Mononuclear cell (primary cell): ENCODE measurements around the gene TADA3. TPM values are rescaled to one million over a fixed set of nuclear protein-coding genes. Genes with fewer than 3 reads are reported as not detected.

ENCODE experiments used
- H3K27me3 ChIP-seq: 2 replicates; pipeline ENCODE4 v1.6.0; 2011; ENCODE audit warnings: low read length, control low read depth; ENCODE audit not compliant: insufficient read depth
- H3K4me1 ChIP-seq: 2 replicates; pipeline ENCODE4 v1.5.1; 2011; ENCODE audit warnings: mild to moderate bottlenecking, low read length, control low read depth; ENCODE audit not compliant: insufficient read depth
- H3K4me3 ChIP-seq: 2 replicates; pipeline ENCODE4 v1.5.1; 2011; ENCODE audit warnings: mild to moderate bottlenecking, low read length, moderate library complexity
- H3K9me3 ChIP-seq: 2 replicates; pipeline ENCODE4 v1.5.1; 2011; ENCODE audit warnings: low read depth, mild to moderate bottlenecking, control low read depth, low read length
- total RNA-seq: library from RNA; depleted of rRNA; stranded (reverse); fragments of >200 nt; gene quantifications from one replicate; pipeline ENCODE4 v1.2.3, GENCODE V29; 2012

TADA3 gene
- total RNA-seq, 1 donor, result 28.8 TPM

GRCh38 chr3:9800529-9800928, 8.3 kb upstream of the TADA3 start:
- Histone ChIP-seq H3K4me3 (no peak overlapping the region), H3K27me3 (no peaks in the 10 kb centered on the region), H3K4me1 (peaks cover 22% of the 10 kb centered on the region), H3K9me3 (no peaks in the 10 kb centered on the region)

GRCh38 chr3:9797196-9797945, 5.1 kb upstream of the TADA3 start:
- H3K4me1 ChIP-seq, result peaks cover 44% of the 10 kb centered on the region
- H3K4me3 ChIP-seq, result no peak overlapping the region
- no peaks in the 10 kb centered on the region for H3K27me3 ChIP-seq
- H3K9me3 ChIP-seq, result no peaks in the 10 kb centered on the region

DNA sequence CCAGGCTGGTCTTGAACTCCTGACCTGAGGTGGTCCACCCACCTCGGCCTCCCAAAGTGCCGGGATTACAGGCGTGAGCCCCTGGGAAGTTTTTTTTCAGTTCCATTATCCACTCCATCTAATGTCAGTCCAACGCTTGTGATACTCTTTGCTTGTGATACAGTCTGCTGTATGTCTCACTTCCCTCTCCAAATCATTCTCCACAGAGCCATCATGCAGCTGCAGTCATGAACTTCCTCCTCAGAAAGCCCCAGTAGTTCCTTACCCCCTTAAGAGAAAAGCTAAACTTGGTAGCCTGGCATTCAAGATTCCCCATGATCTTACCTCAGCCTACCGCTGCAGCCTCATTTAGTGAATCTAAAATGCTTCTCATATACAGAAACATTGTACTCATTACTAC, 2.9 kb upstream of the TADA3 start:
- no peaks in the 10 kb centered on the region for H3K27me3 ChIP-seq

GRCh38 chr3:9794400-9794799, 2.1 kb upstream of the TADA3 start:
- H3K4me1 ChIP-seq, result peaks cover 59% of the 10 kb centered on the region

More for the DNA sequence above, 2.9 kb upstream of the TADA3 start:
- H3K9me3 ChIP-seq, result no peaks in the 10 kb centered on the region
- H3K4me1 ChIP-seq, result peaks cover 59% of the 10 kb centered on the region
- H3K4me3 ChIP-seq, result no peak overlapping the region

GRCh38 chr3:9793161-9793781, 998 bp upstream of the TADA3 start:
- H3K4me1 ChIP-seq, result peaks cover 56% of the 10 kb centered on the region
- H3K4me3 ChIP-seq, result peak overlapping the region; percentile 98
- no peaks in the 10 kb centered on the region for H3K9me3 ChIP-seq
- no peaks in the 10 kb centered on the region for H3K27me3 ChIP-seq

More at GRCh38 chr3:9794400-9794799, 2.1 kb upstream of the TADA3 start:
- Histone ChIP-seq H3K27me3 (no peaks in the 10 kb centered on the region), H3K4me3 (no peak overlapping the region), H3K9me3 (no peaks in the 10 kb centered on the region)

DNA sequence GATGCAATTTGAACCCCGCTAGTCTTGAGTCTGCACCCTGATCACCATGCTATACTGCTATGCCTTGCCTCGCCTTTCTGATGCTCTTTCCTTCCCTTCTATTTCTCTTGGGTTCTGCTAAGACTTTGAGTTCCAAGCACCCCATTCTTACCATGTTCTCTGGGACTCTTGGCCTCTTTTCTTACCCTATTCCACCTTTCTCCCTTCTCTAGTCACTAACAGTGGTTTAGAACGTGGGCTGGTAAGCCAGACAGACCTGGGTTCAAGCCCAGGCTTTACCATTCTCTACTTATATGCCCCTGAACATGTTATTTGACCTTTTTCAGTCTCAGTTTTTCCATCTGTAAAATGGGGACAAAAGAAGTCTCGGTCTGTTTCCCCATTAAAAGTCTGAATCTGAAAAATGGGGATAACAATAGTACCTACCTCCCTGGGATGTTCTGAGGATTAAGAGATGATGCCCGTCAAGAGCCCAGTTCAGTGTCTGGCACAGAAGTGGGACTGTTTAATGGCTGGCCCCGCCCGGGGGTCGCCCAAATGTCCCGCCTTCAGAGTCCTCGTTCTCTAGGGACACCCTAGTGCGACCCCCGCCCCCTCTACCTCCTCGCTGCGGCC, 376 bp downstream of the TADA3 start:
- Histone ChIP-seq H3K9me3 (no peaks in the 10 kb centered on the region), H3K27me3 (no peaks in the 10 kb centered on the region), H3K4me1 (peaks cover 52% of the 10 kb centered on the region), H3K4me3 (peak overlapping the region; percentile 98)

GRCh38 chr3:9791127-9791526, 1.1 kb downstream of the TADA3 start:
- H3K4me1 ChIP-seq, result peaks cover 47% of the 10 kb centered on the region
- H3K9me3 ChIP-seq, result no peaks in the 10 kb centered on the region
- no peak overlapping the region for H3K4me3 ChIP-seq
- H3K27me3 ChIP-seq, result no peaks in the 10 kb centered on the region

- no peak overlapping the region for H3K4me3 ChIP-seq
- H3K4me1 ChIP-seq, result peaks cover 20% of the 10 kb centered on the region
- no peaks in the 10 kb centered on the region for H3K27me3 ChIP-seq
- no peaks in the 10 kb centered on the region for H3K9me3 ChIP-seq
Measured at GRCh38 chr3:9787714-9788113, 4.6 kb downstream of the TADA3 start.

DNA sequence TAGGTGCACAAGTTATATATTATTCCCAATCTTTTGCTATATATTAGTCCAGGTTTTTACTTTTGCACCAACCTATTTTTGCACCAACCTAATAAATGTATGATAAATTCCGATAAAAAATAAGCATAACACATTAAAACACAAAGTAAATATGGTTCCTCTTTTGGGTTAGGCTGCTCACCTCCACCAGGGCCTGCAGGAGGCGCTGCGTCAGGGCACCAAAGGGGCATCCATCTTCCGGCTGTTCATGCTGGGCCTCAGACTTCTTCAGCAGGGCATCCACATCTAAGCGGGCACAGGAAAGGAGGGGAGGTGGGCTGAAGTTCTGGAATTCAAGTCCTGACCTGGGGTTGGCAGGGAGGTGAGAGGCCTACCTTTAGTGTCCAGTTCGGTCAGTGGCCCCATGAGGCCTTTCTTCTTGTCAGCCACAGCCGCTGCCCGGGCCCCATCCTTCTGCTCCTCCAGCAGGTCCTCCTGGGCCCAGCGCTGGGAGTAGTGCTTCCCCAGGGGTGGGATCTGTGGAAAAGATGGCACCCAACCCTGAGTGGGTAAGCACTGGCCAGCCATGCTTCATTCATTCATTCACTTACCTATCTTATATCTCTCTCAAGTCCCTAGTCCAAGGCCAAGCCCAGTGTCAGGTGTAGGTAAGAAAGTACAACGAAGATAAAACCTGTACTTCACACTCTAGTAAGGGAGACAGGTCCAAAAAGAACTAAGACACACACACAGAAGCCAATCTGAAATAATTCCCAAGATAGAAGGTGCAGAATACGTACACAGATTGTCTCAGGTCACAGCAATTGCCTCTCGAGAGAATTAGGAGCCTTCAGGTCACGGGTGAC, 5.2 kb downstream of the TADA3 start:
- H3K27me3 ChIP-seq, result no peaks in the 10 kb centered on the region
- H3K4me3 ChIP-seq, result no peak overlapping the region
- H3K9me3 ChIP-seq, result no peaks in the 10 kb centered on the region
- H3K4me1 ChIP-seq, result peaks cover 27% of the 10 kb centered on the region

DNA sequence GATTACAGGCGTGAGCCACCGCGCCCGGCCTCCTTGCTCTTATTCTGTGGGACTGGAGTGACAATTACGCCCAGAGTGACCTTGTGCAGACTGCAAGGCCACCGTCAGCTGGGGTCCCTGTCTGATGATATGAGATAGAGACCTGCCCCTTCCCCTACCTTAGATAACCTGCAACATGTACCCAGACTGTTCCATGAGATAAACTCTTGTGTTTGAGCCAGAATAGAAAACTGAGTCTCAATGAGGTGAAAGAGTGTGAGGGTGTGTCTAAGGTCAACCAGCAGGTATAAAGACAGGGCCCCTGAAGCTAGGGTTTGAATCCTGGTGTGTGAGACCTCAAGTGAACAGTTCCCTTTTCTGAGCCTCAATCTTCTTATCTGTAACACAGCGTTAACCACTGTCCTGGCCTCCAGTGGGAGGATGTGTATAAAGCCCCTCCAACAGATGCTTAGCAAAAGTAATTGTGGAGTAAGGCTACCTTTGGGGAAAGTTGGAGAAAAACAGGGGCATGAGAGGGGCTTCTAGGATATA, 6.0 kb downstream of the TADA3 start:
- H3K9me3 ChIP-seq, result no peaks in the 10 kb centered on the region
- H3K4me1 ChIP-seq, result peaks cover 28% of the 10 kb centered on the region
- H3K4me3 ChIP-seq, result no peak overlapping the region
- no peaks in the 10 kb centered on the region for H3K27me3 ChIP-seq

DNA sequence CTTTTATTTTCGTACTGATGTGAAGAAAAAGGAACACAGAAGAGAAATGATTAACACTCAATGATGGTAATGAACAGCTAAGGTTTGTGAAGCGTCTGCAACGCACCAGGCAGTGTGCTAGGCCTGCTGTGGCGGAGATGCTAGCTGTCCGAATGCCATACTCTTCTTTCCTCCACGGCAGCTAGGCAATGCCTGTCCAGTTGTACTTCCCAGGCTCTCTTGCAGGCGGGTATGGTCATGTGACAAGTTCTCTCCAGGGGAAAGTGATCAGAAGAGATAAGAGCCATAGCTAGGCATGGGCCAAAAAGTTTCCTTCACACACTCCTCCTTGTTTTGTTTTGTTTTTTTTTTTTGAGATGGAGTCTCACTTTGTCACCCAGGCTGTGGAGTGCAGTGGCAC, 6.7 kb downstream of the TADA3 start:
- peaks cover 28% of the 10 kb centered on the region for H3K4me1 ChIP-seq
- H3K4me3 ChIP-seq, result no peak overlapping the region
- no peaks in the 10 kb centered on the region for H3K27me3 ChIP-seq
- no peaks in the 10 kb centered on the region for H3K9me3 ChIP-seq

DNA sequence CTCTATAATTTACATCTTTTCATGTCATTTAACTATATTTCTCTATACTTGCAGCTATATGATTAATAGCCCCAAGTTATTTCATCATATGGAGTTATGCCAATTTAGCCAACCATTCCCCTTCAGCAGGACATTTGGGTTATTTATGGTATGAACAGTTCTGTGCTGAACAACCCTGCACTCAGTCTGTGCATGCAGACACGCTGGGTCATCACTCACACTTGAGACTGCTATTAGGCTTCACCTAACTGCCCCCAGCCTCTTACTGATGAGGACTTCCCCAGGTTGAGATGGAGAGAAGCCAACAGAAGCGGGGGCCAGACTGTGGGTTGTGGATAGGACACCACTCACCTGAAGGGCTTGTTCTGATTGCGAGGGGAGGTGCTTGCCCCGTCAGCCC, 7.3 kb downstream of the TADA3 start:
- no peak overlapping the region for H3K4me3 ChIP-seq
- H3K27me3 ChIP-seq, result no peaks in the 10 kb centered on the region
- H3K9me3 ChIP-seq, result no peaks in the 10 kb centered on the region
- H3K4me1 ChIP-seq, result peaks cover 33% of the 10 kb centered on the region

DNA sequence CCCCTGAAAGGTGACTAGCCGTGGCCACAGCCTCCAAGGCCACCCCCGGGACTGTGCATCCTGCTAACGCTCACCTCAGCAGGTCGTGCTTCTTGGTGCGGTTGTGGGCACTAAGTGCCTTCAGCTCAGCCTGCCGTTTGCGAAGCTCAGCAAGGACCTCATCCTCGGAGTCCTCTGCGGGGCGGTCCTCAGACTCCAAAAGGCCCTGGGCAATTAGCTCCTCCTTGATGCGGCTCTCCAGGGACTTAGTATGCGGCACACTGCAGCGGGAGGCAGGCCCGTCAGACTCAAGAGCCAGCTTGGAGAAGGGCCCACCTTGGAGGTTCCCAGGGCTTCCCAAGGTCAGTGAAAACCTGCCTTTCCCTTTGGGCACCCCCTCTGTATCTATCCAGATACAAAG, 8.3 kb downstream of the TADA3 start:
- Histone ChIP-seq H3K9me3 (no peaks in the 10 kb centered on the region), H3K27me3 (no peaks in the 10 kb centered on the region), H3K4me1 (peaks cover 43% of the 10 kb centered on the region), H3K4me3 (no peak overlapping the region)

DNA sequence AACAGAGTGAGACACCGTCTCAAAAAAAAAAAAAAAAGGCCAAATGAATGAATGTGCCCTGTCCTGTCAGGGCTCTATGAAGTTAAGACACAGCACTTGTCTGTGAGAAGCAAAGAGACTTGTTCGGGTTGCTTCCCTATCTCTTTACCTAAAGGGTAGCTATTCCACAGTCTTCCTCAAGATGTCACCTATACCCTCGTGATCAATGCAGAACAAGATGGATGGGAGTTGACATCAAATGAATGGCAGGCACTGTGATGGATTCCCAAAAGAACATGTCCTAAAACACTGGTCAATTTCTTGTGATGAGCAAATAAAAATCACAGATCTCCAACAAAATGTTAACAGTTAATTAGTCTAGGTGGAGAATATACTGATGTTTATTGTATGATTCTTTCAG, 9.5 kb downstream of the TADA3 start:
- Histone ChIP-seq H3K4me1 (peaks cover 53% of the 10 kb centered on the region), H3K9me3 (no peaks in the 10 kb centered on the region), H3K27me3 (no peaks in the 10 kb centered on the region), H3K4me3 (no peak overlapping the region)
